Neural cell (in vitro differentiated cells): ENCODE data around the gene CCDC88C. TPM values are rescaled to one million over a fixed set of nuclear protein-coding genes. Genes with fewer than 3 reads are reported as not detected.

ENCODE experiments used
- H2AFZ ChIP-seq: fragments of 200-600, 300-800 bp; sonication (generic), shearing (Covaris generic); 2 replicates; pipeline ENCODE4 v1.6.0; 2014; ENCODE audit warnings: low read depth, mild to moderate bottlenecking, antibody characterized with exemption, low read length, moderate library complexity
- H3F3A ChIP-seq: fragments of 200-600 bp; shearing (Covaris generic); 2 replicates; pipeline ENCODE4 v1.6.1; 2016; ENCODE audit warnings: mild to moderate bottlenecking, moderate library complexity, mixed read lengths, antibody characterized with exemption, low read length; ENCODE audit not compliant: insufficient read depth, poor library complexity, severe bottlenecking
- H3K27ac ChIP-seq: fragments of 200-600, 300-800 bp; sonication (generic), shearing (Covaris generic); 2 replicates; pipeline ENCODE4 v1.5.1; 2014; ENCODE audit warnings: mild to moderate bottlenecking, low read length, moderate library complexity
- H3K27me3 ChIP-seq: fragments of 300-800, 200-600 bp; sonication (generic), shearing (Covaris generic); 2 replicates; pipeline ENCODE4 v1.6.0; 2014; ENCODE audit warnings: mild to moderate bottlenecking, low read depth, low read length, moderate library complexity; ENCODE audit not compliant: insufficient read depth
- H3K36me3 ChIP-seq: fragments of 300-800, 200-600 bp; sonication (generic), shearing (Covaris generic); 2 replicates; pipeline ENCODE4 v1.5.1; 2014; ENCODE audit warnings: mild to moderate bottlenecking, antibody characterized with exemption, low read length, moderate library complexity; ENCODE audit not compliant: insufficient read depth
- H3K4me2 ChIP-seq: fragments of 300-800, 200-600 bp; sonication (generic), shearing (Covaris generic); 2 replicates; pipeline ENCODE4 v1.6.0; 2014; ENCODE audit warnings: mild to moderate bottlenecking, low read length
- H3K4me3 ChIP-seq: fragments of 300-800, 200-600 bp; sonication (generic), shearing (Covaris generic); 2 replicates; pipeline ENCODE4 v1.5.1; 2014; ENCODE audit warnings: mild to moderate bottlenecking, low read length, moderate library complexity
- H3K79me2 ChIP-seq: fragments of 200-600 bp; shearing (Covaris generic); replicated peaks from 2 replicates; pipeline ENCODE4 v1.6.0; 2014; ENCODE audit warnings: mild to moderate bottlenecking, low read length, moderate library complexity; ENCODE audit not compliant: insufficient read depth
- H3K9ac ChIP-seq: fragments of 300-800, 200-600 bp; sonication (generic), shearing (Covaris generic); 2 replicates; pipeline ENCODE4 v1.6.1; 2016; ENCODE audit warnings: mild to moderate bottlenecking, low read length, mixed read lengths
- H3K9me2 ChIP-seq: fragments of 200-600 bp; shearing (Covaris generic); 2 replicates; pipeline ENCODE4 v1.6.1; 2016; ENCODE audit warnings: mild to moderate bottlenecking, low read length, mixed read lengths; ENCODE audit not compliant: insufficient read depth
- H3K9me3 ChIP-seq: fragments of 200-600, 300-800 bp; sonication (generic), shearing (Covaris generic); 2 replicates; pipeline ENCODE4 v1.6.1; 2016; ENCODE audit warnings: mild to moderate bottlenecking, mixed run types, low read length, moderate library complexity, mixed read lengths
- H4K20me1 ChIP-seq: fragments of 200-600 bp; shearing (Covaris generic); 2 replicates; pipeline ENCODE4 v1.6.1; 2016; ENCODE audit warnings: mild to moderate bottlenecking, mixed run types; ENCODE audit not compliant: insufficient read depth
- EP300 ChIP-seq: fragments of 450-650 bp; conservative IDR thresholded peaks from 2 replicates; pipeline ENCODE4 v1.6.1; 2014; ENCODE audit warnings: antibody characterized with exemption, mild to moderate bottlenecking, moderate library complexity; ENCODE audit not compliant: poor library complexity, severe bottlenecking
- EZH2 ChIP-seq: fragments of 200-600, 300-800 bp; shearing (Covaris generic), sonication (generic); IDR thresholded peaks from 2 replicates; pipeline ENCODE4 v1.6.1; 2014; ENCODE audit warnings: antibody characterized with exemption, low read length, borderline replicate concordance, mild to moderate bottlenecking; ENCODE audit not compliant: insufficient read depth, poor library complexity, severe bottlenecking
- MXI1 ChIP-seq: fragments of 450-650 bp; conservative IDR thresholded peaks from 2 replicates; pipeline ENCODE4 v1.6.1; 2014; ENCODE audit warnings: antibody characterized with exemption, mild to moderate bottlenecking; ENCODE audit not compliant: poor library complexity, severe bottlenecking
- POLR2AphosphoS5 ChIP-seq: IDR thresholded peaks from 2 replicates; pipeline ENCODE4 v1.6.1; 2012
- RAD21 ChIP-seq: fragments of 450-650 bp; conservative IDR thresholded peaks from 2 replicates; pipeline ENCODE4 v1.6.1; 2014; ENCODE audit warnings: antibody characterized with exemption, mild to moderate bottlenecking, moderate library complexity
- REST ChIP-seq: IDR thresholded peaks from 2 replicates; pipeline ENCODE4 v1.6.1; 2012; ENCODE audit warnings: borderline replicate concordance
- SMC3 ChIP-seq: fragments of 450-650 bp; conservative IDR thresholded peaks from 2 replicates; pipeline ENCODE4 v1.6.1; 2014; ENCODE audit warnings: antibody characterized with exemption, mild to moderate bottlenecking, moderate library complexity; ENCODE audit not compliant: poor library complexity
- TAF1 ChIP-seq: IDR thresholded peaks from 2 replicates; pipeline ENCODE4 v1.6.1; 2012; ENCODE audit warnings: low read depth
- polyA plus RNA-seq: library from polyadenylated mRNA; depleted of rRNA; stranded (reverse); fragments of >200 nt; gene quantifications from 2 replicates; pipeline ENCODE4 v1.2.3, GENCODE V29; 2014
- TF ChIP-seq, protein P1 (sequence below): fragments of 450-650 bp; IDR thresholded peaks from 2 replicates; pipeline ENCODE4 v1.5.1; 2014; ENCODE audit warnings: antibody characterized with exemption, mild to moderate bottlenecking, moderate library complexity; ENCODE audit not compliant: poor library complexity, severe bottlenecking

Gene CCDC88C
- polyA plus RNA-seq, 1 donor from 2014 or later, result 20.1 TPM

DNA sequence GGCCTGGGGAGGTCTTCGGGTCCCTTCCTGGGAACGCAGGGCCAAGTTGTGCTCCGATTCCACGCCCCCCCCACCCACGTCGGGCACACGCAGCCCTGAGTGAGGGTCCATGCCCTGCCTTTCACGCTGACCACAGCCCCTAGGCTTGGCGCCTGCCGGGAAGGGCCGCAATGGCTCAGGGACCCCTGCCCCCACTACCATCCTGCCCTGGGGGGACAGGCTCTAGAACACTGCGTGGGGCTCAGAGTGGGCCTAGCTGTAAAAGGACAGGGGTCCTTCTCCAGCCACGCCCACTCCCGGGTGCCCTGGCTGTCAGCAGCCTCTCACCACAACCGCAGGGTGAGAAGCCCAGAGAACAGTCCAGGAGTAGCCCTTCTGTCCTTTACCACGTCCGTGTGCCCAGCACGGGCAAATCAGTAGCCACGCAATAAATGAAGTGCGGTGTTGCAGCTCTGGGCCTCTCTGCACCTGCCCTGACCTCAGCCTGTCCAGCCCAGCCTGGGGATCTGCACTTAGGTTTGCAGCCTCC is 163.8 kb downstream of the CCDC88C start:
- Histone ChIP-seq H3K4me3 (peak overlapping the region; percentile 72), H3K36me3 (no peaks in the 10 kb centered on the region), H3K9me3 (no peaks in the 10 kb centered on the region), H2AFZ (peak overlapping the region; percentile 51), H3K27ac (no peak overlapping the region), H4K20me1 (no peaks in the 10 kb centered on the region), H3K79me2 (no peaks in the 10 kb centered on the region), H3K27me3 (peaks cover 4% of the 10 kb centered on the region), H3K9ac (peak overlapping the region; percentile 73), H3F3A (no peaks in the 10 kb centered on the region), H3K4me2 (peak overlapping the region; percentile 51), H3K9me2 (no peaks in the 10 kb centered on the region)
- TF ChIP-seq POLR2AphosphoS5 (no peak), TAF1 (peak; percentile 37)

DNA sequence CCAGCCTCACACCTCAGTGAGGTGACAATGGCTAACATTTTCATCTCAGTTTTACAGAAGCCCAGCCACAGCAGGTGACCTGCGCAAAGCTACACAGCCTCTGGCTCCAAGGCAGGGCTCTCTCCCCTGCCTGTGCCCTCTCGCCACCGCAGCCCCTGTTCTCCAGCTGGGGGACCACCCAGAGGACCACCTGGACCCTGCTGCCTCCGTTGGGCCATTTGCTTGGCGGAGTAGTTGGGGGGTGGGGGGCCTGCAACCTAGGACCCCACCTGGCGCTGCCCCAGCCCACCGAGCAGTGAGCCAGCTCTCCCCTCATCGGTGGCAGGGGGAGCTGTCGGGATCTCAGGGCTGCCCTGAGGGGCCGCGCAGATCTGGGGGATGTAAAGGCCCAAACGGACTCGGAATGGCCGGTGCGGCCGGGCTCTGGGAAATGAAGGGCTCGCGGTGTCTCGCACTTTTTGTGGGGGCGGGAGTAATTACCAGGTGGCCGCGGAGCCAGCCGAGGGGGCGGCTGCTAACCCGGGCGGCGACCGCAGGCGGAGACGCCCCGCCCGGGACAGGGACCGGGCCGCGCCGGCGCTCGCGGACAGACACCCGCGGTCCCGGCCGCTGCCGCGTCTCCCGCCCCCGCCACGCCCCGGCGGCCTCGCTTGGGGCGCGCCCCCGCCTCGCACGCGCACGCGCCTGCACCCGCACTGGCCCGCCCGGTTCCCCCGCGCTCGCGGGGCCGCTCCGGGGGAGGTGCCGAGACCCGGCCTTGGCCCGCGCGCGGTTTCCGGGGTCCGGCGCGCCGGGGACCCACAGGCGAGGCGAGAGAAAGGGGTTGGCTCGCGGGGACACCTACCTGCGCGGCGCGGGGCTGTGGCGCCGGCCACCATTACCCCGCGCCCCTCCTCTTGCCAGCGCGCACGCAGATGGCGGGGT is 164.5 kb downstream of the CCDC88C start:
- no peaks in the 10 kb centered on the region for H3F3A ChIP-seq
- H3K4me3 ChIP-seq, result peak overlapping the region; percentile 74
- peak overlapping the region; percentile 73 for H3K9ac ChIP-seq
- TF ChIP-seq, protein P1, sequence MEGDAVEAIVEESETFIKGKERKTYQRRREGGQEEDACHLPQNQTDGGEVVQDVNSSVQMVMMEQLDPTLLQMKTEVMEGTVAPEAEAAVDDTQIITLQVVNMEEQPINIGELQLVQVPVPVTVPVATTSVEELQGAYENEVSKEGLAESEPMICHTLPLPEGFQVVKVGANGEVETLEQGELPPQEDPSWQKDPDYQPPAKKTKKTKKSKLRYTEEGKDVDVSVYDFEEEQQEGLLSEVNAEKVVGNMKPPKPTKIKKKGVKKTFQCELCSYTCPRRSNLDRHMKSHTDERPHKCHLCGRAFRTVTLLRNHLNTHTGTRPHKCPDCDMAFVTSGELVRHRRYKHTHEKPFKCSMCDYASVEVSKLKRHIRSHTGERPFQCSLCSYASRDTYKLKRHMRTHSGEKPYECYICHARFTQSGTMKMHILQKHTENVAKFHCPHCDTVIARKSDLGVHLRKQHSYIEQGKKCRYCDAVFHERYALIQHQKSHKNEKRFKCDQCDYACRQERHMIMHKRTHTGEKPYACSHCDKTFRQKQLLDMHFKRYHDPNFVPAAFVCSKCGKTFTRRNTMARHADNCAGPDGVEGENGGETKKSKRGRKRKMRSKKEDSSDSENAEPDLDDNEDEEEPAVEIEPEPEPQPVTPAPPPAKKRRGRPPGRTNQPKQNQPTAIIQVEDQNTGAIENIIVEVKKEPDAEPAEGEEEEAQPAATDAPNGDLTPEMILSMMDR, result peak; percentile 69
- TF ChIP-seq MXI1 (peak; percentile 15), REST (no peak), POLR2AphosphoS5 (no peak), TAF1 (no peak), RAD21 (peak; percentile 14), EP300 (no peak), EZH2 (no peak), SMC3 (no peak)
- H3K9me3 ChIP-seq, result no peaks in the 10 kb centered on the region
- no peaks in the 10 kb centered on the region for H3K79me2 ChIP-seq
- H4K20me1 ChIP-seq, result no peaks in the 10 kb centered on the region
- H3K27ac ChIP-seq, result no peak overlapping the region
- H3K9me2 ChIP-seq, result no peaks in the 10 kb centered on the region
- H3K36me3 ChIP-seq, result no peaks in the 10 kb centered on the region
- H2AFZ ChIP-seq, result peak overlapping the region; percentile 52
- H3K4me2 ChIP-seq, result peak overlapping the region; percentile 51
- H3K27me3 ChIP-seq, result peaks cover 4% of the 10 kb centered on the region
